HFFc6 (cell line): ENCODE measurements around the gene ABCA4. TPM values are rescaled to one million over a fixed set of nuclear protein-coding genes. Genes with fewer than 3 reads are reported as not detected.
A peak's percentile ranks its signal among the peaks of the same experiment; 100 is the strongest.

Experiments used
- DNase-seq: peaks from one replicate; pipeline ENCODE4 v3.0.0-alpha.2; 2018
- H3K27ac Mint-ChIP-seq: 2 replicates; pipeline ENCODE4 v1.8.0; 2020; ENCODE audit warnings: mild to moderate bottlenecking, mixed read lengths
- H3K27me3 Mint-ChIP-seq: 2 replicates; pipeline ENCODE4 v1.8.0; 2021; ENCODE audit warnings: mild to moderate bottlenecking, moderate library complexity, mixed read lengths; ENCODE audit not compliant: insufficient read depth
- H3K36me3 Mint-ChIP-seq: 2 replicates; pipeline ENCODE4 v1.8.0; 2021; ENCODE audit warnings: low read depth, mixed read lengths
- H3K4me1 Mint-ChIP-seq: 2 replicates; pipeline ENCODE4 v1.8.0; 2020; ENCODE audit warnings: low read depth, mixed read lengths
- H3K4me3 Mint-ChIP-seq: 2 replicates; pipeline ENCODE4 v1.8.0; 2020; ENCODE audit warnings: mild to moderate bottlenecking, moderate library complexity, mixed read lengths
- H3K9me3 Mint-ChIP-seq: 2 replicates; pipeline ENCODE4 v1.8.0; 2020; ENCODE audit warnings: mild to moderate bottlenecking, mixed read lengths
- total RNA-seq, 6 experiments: library from RNA; stranded (reverse); fragmentation: NEBNext Ultra II Directional; extraction: Animal tissue kit (Norgen Biotek cat#: 25700); gene quantifications; 2 replicates in 1 of 6; 3 replicates in 5 of 6; pipeline ENCODE4 v1.2.3, GENCODE V29; 2021
- TF ChIP-seq, protein P1 (sequence below): fragments of 200-600 bp; sonication (generic); IDR thresholded peaks from 2 replicates; pipeline ENCODE4 v1.5.0; 2021; ENCODE audit warnings: antibody characterized with exemption, mild to moderate bottlenecking

Gene ABCA4
- total RNA-seq, 6 experiments from 2014 or later, result 0.03 to 0.09 (median 0.05) TPM; not detected in 3

DNA sequence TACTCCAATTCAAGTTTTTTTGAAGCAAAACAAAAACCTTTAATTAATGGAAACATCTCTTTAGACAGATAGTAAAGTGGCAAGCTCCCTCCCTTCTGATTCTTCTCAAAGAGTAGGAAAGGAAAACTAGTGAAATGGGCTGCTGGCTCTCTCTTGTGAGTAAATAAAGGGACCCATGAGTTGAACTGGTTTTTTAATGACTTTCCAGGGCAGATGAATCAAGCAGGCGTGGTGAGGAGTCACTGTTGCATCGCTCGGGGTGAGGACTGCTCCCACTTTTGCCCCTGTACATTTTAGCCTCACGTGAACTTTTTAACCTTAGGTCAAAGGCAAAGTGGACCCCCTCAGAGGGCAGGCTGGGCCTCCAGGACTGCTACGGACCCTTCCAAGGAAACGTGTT lies 64.8 kb downstream of the ABCA4 start:
- no peaks in the 10 kb centered on the region for H3K9me3 Mint-ChIP-seq
- H3K36me3 Mint-ChIP-seq, result no peaks in the 10 kb centered on the region; the same call in 1 of the 2 replicates
- no peak for DNase-seq
- no peaks in the 10 kb centered on the region for H3K27me3 Mint-ChIP-seq
- TF ChIP-seq, protein P1, sequence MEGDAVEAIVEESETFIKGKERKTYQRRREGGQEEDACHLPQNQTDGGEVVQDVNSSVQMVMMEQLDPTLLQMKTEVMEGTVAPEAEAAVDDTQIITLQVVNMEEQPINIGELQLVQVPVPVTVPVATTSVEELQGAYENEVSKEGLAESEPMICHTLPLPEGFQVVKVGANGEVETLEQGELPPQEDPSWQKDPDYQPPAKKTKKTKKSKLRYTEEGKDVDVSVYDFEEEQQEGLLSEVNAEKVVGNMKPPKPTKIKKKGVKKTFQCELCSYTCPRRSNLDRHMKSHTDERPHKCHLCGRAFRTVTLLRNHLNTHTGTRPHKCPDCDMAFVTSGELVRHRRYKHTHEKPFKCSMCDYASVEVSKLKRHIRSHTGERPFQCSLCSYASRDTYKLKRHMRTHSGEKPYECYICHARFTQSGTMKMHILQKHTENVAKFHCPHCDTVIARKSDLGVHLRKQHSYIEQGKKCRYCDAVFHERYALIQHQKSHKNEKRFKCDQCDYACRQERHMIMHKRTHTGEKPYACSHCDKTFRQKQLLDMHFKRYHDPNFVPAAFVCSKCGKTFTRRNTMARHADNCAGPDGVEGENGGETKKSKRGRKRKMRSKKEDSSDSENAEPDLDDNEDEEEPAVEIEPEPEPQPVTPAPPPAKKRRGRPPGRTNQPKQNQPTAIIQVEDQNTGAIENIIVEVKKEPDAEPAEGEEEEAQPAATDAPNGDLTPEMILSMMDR, result no peak
- peaks cover 65% of the 10 kb centered on the region for H3K4me1 Mint-ChIP-seq
- no peak overlapping the region for H3K4me3 Mint-ChIP-seq
- H3K27ac Mint-ChIP-seq, result peak overlapping the region; percentile 43; the same call in 1 of the 2 replicates

DNA sequence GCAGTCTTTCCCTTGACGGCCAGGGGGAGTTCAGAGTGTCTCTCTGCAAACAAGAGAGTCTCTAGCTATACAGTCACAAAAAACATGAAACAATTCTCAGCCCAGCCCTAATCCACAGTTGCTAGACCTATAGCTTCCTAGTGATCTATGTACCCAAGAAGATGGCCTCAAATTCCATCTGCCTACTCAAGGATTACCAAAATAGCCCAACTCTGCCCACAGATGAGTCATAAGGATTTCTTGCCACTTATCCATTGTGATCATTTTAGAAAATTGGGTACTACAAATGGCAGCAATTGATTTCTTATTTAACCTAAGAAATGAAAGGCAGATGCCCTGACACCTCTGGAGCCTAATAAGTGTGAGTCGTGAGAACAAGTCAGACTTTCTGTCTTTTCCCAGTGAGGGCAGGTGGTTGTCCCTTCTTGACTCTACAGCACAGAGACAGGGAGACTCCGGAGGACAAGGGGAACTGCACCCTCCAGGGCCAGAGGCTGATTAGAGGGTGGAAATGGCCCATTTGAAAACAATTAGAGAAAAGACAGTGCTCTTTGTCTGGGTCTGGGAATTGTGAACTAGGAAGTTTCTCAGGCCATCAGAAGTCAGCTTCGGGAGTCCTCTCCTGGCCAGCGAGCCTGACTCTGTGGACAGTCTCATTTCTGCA lies 65.4 kb downstream of the ABCA4 start:
- Mint-ChIP-seq H3K9me3 (no peaks in the 10 kb centered on the region), H3K4me1 (peaks cover 66% of the 10 kb centered on the region), H3K4me3 (peak overlapping the region; percentile 19; the same call in 1 of the 2 replicates), H3K36me3 (no peaks in the 10 kb centered on the region; the same call in 1 of the 2 replicates), H3K27ac (0 out of 2 replicates have a peak overlapping the region, but pooled peaks have one; percentile 43), H3K27me3 (no peaks in the 10 kb centered on the region)
- TF ChIP-seq, protein P1, result no peak
- DNase-seq, result peak; percentile 34

DNA sequence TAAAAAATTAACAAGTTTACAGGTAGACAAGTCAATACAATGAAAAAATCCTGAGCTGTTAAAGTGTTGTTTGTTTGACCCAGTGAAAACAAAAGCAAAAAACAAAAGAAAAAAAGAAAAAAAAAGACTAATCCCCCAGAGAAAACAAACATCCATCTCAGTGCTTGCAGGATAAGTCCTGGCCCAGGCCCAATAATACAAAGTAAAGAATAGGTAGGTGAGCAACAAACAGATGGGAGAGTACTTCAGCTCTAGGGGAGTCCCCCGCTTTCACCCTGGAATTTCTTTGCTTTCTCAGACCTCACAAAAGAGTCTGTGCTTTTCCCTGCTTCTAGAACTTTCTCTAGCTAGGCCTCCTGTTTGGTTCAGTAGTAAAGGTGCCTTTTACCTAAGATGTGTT lies 70.3 kb downstream of the ABCA4 start:
- no peak for DNase-seq
- Mint-ChIP-seq H3K27ac (peak overlapping the region; percentile 69), H3K9me3 (no peaks in the 10 kb centered on the region), H3K36me3 (no peaks in the 10 kb centered on the region; the same call in 1 of the 2 replicates), H3K4me1 (peaks cover 66% of the 10 kb centered on the region), H3K27me3 (no peaks in the 10 kb centered on the region), H3K4me3 (no peak overlapping the region)
- TF ChIP-seq, protein P1, result no peak

DNA sequence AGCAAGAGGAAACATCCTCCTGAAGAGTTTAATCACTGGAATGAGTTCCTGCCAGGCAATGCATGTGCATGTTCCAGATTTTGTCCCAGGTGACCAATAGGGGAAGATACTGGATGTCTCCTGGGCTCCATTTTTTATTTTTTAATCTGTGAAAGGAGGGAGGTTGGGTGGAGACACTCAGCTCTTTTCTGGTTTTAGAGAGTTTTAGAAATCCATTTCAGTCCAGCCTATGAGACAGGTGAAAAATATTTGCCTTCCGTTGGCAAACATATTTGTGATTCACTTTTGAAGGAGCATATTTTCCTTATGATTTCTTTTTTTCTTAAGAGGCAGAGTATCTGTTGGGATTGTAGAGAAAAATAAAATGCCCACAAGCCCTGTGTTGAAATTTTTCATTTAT lies 70.7 kb downstream of the ABCA4 start:
- Mint-ChIP-seq H3K27me3 (no peaks in the 10 kb centered on the region), H3K27ac (peak overlapping the region; percentile 69; the same call in 1 of the 2 replicates), H3K9me3 (no peaks in the 10 kb centered on the region), H3K4me1 (peaks cover 66% of the 10 kb centered on the region), H3K36me3 (no peaks in the 10 kb centered on the region; the same call in 1 of the 2 replicates), H3K4me3 (no peak overlapping the region)
- TF ChIP-seq, protein P1, result no peak
- peak; percentile 48 for DNase-seq

DNA sequence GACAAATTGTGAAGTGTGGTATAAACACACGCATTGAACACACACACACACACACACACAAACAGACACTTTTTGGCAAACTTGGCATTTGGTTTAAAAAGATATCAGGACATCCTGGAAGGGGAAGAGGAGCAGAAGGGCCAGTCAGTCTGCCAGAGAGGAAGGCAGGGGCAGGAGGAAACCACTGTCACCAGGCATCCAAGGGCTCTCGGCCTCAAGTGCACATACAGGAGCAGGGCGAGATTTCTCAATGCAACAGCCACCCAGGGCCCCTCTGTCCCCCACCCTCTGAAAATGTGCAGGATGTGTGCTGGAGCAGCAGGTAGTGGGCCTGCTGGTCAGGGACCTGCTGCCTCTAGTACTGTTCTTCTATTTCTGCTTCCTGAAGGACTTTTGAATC lies 71.2 kb downstream of the ABCA4 start:
- H3K4me3 Mint-ChIP-seq, result no peak overlapping the region
- no peaks in the 10 kb centered on the region; the same call in 1 of the 2 replicates for H3K36me3 Mint-ChIP-seq
- no peaks in the 10 kb centered on the region for H3K9me3 Mint-ChIP-seq
- no peak overlapping the region for H3K27ac Mint-ChIP-seq
- TF ChIP-seq, protein P1, result no peak
- no peaks in the 10 kb centered on the region for H3K27me3 Mint-ChIP-seq
- DNase-seq, result no peak
- peaks cover 66% of the 10 kb centered on the region for H3K4me1 Mint-ChIP-seq
